Stimulated activated CD4-positive, alpha-beta T cell treated with anti-CD3 and anti-CD28 coated beads, TNF-alpha, amount 100 ng/mL, for 24 hours (primary cell): ENCODE results near the gene HSD17B3.
"Not testable (repeated sequence)": the region's sequence is repeated elsewhere in the genome, so short reads cannot be mapped to it uniquely, and the experiment has no call there.

Source experiments
- DNase-seq, 3 experiments: peaks; one replicate each; pipeline ENCODE4 v3.0.0-alpha.2; 2020; ENCODE audit warnings: low read depth in 3 of 3

HSD17B3 gene

GRCh38 chr9:96236337-96236736, 65.6 kb downstream of the HSD17B3 start:
- not testable (repeated sequence) for DNase-seq

- DNase-seq = peak in 1 of 3 experiments; percentile 33
Measured at GRCh38 chr9:96232539-96233241, 69.3 kb downstream of the HSD17B3 start.

- DNase-seq = no peak
Measured at GRCh38 chr9:96232164-96232538, 69.8 kb downstream of the HSD17B3 start.

- DNase-seq = no peak
Measured at GRCh38 chr9:96230002-96230401, 72.0 kb downstream of the HSD17B3 start.

- no peak for DNase-seq
Measured at GRCh38 chr9:96222132-96222531, 79.8 kb downstream of the HSD17B3 start.

- no peak for DNase-seq
Measured at GRCh38 chr9:96219900-96220257, 82.1 kb downstream of the HSD17B3 start.

GRCh38 chr9:96219026-96219899, 82.7 kb downstream of the HSD17B3 start:
- peak in 2 of 3 experiments; percentile 22 to 28 for DNase-seq

- peak; percentile 47 to 76 (median 74) for DNase-seq
Measured at GRCh38 chr9:96217754-96218693, 84.0 kb downstream of the HSD17B3 start.

- no peak for DNase-seq
Measured at GRCh38 chr9:96217294-96217707, 84.7 kb downstream of the HSD17B3 start.

GRCh38 chr9:96216583-96216982, 85.4 kb downstream of the HSD17B3 start:
- no peak for DNase-seq

GRCh38 chr9:96215841-96216240, 86.1 kb downstream of the HSD17B3 start:
- DNase-seq = no peak

- no peak for DNase-seq
Measured at GRCh38 chr9:96214635-96215034, 87.3 kb downstream of the HSD17B3 start.

GRCh38 chr9:96209407-96210271, 92.3 kb downstream of the HSD17B3 start:
- DNase-seq = no peak

GRCh38 chr9:96206156-96206751, 95.7 kb downstream of the HSD17B3 start:
- DNase-seq = no peak

GRCh38 chr9:96204853-96205252, 97.1 kb downstream of the HSD17B3 start:
- no peak for DNase-seq

GRCh38 chr9:96203867-96204501, 98.0 kb downstream of the HSD17B3 start:
- DNase-seq = no peak

GRCh38 chr9:96202971-96203780, 98.8 kb downstream of the HSD17B3 start:
- DNase-seq = no peak

GRCh38 chr9:96201140-96201539, 100.8 kb downstream of the HSD17B3 start:
- no peak for DNase-seq

GRCh38 chr9:96199006-96199405, 103.0 kb downstream of the HSD17B3 start:
- no peak for DNase-seq
